Measurements from ENCODE around the gene PARD6A.

GRCh38 chr16:67654403-67654911, 6.3 kb upstream of the PARD6A start:
- TF ChIP-seq, protein P1, sequence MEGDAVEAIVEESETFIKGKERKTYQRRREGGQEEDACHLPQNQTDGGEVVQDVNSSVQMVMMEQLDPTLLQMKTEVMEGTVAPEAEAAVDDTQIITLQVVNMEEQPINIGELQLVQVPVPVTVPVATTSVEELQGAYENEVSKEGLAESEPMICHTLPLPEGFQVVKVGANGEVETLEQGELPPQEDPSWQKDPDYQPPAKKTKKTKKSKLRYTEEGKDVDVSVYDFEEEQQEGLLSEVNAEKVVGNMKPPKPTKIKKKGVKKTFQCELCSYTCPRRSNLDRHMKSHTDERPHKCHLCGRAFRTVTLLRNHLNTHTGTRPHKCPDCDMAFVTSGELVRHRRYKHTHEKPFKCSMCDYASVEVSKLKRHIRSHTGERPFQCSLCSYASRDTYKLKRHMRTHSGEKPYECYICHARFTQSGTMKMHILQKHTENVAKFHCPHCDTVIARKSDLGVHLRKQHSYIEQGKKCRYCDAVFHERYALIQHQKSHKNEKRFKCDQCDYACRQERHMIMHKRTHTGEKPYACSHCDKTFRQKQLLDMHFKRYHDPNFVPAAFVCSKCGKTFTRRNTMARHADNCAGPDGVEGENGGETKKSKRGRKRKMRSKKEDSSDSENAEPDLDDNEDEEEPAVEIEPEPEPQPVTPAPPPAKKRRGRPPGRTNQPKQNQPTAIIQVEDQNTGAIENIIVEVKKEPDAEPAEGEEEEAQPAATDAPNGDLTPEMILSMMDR (conservative IDR thresholded peaks at IDR 0.05; ENCODE audit: low read depth, low read length): no peak
- no peak for TF ChIP-seq CEBPB (IDR thresholded peaks at IDR 0.05; ENCODE audit: low read depth, low read length)

All from IMR-90 (cell line).